Measurements from ENCODE around the gene PARD6B.
A peak's percentile ranks its signal among the peaks of the same experiment; 100 is the strongest.
"Not testable (repeated sequence)": the region's sequence is repeated elsewhere in the genome, so short reads cannot be mapped to it uniquely, and the experiment has no call there.

The PARD6B gene

GRCh38 chr20:50800986-50801746, 69.8 kb downstream of the PARD6B start:
- H3K27ac Mint-ChIP-seq; H3K27me3 Mint-ChIP-seq; H3K36me3 Mint-ChIP-seq; H3K9me3 Mint-ChIP-seq (ENCODE audit: low read depth); H3K4me3 Mint-ChIP-seq: not testable (repeated sequence)
- H3K4me1 Mint-ChIP-seq (ENCODE audit: low read depth), result peaks cover 45% of the 10 kb centered on the region

GRCh38 chr20:50801747-50802125, 70.4 kb downstream of the PARD6B start:
- no peaks in the 10 kb centered on the region for H3K36me3 Mint-ChIP-seq
- no peak overlapping the region for H3K4me3 Mint-ChIP-seq
- no peaks in the 10 kb centered on the region for H3K27me3 Mint-ChIP-seq
- H3K9me3 Mint-ChIP-seq (ENCODE audit: low read depth), result no peaks in the 10 kb centered on the region
- H3K27ac Mint-ChIP-seq, result peak overlapping the region; percentile 41
- H3K4me1 Mint-ChIP-seq (ENCODE audit: low read depth), result peaks cover 48% of the 10 kb centered on the region

- H3K9me3 Mint-ChIP-seq (ENCODE audit: low read depth), result no peaks in the 10 kb centered on the region
- peak overlapping the region; percentile 41 for H3K27ac Mint-ChIP-seq
- H3K4me3 Mint-ChIP-seq, result no peak overlapping the region
- peaks cover 45% of the 10 kb centered on the region for H3K4me1 Mint-ChIP-seq (ENCODE audit: low read depth)
- H3K27me3 Mint-ChIP-seq, result no peaks in the 10 kb centered on the region
- no peaks in the 10 kb centered on the region for H3K36me3 Mint-ChIP-seq
Observed at GRCh38 chr20:50802289-50802688, 70.9 kb downstream of the PARD6B start.

- no peaks in the 10 kb centered on the region for H3K9me3 Mint-ChIP-seq (ENCODE audit: low read depth)
- H3K36me3 Mint-ChIP-seq, result no peaks in the 10 kb centered on the region
- peak overlapping the region; percentile 73 for H3K4me3 Mint-ChIP-seq
- no peaks in the 10 kb centered on the region for H3K27me3 Mint-ChIP-seq
- H3K27ac Mint-ChIP-seq, result peak overlapping the region; percentile 95
- peaks cover 51% of the 10 kb centered on the region for H3K4me1 Mint-ChIP-seq (ENCODE audit: low read depth)
Observed at GRCh38 chr20:50804437-50805348, 73.3 kb downstream of the PARD6B start.

GRCh38 chr20:50805349-50805684, 73.9 kb downstream of the PARD6B start:
- Mint-ChIP-seq H3K27me3 (no peaks in the 10 kb centered on the region), H3K9me3 (ENCODE audit: low read depth) (no peaks in the 10 kb centered on the region), H3K36me3 (no peaks in the 10 kb centered on the region), H3K27ac (peak overlapping the region; percentile 95), H3K4me1 (ENCODE audit: low read depth) (peaks cover 52% of the 10 kb centered on the region), H3K4me3 (peak overlapping the region; percentile 73)

GRCh38 chr20:50806126-50806768, 74.9 kb downstream of the PARD6B start:
- Mint-ChIP-seq H3K27ac (peak overlapping the region; percentile 95), H3K27me3 (no peaks in the 10 kb centered on the region), H3K36me3 (no peaks in the 10 kb centered on the region), H3K4me1 (ENCODE audit: low read depth) (peaks cover 56% of the 10 kb centered on the region), H3K4me3 (no peak overlapping the region), H3K9me3 (ENCODE audit: low read depth) (no peaks in the 10 kb centered on the region)
